GM12892 (cell line): ENCODE results near the gene TRAF7.
"Not testable (repeated sequence)": the region's sequence is repeated elsewhere in the genome, so short reads cannot be mapped to it uniquely, and the experiment has no call there.

Source experiments
- POLR2A ChIP-seq: IDR thresholded peaks from 2 replicates; pipeline ENCODE4 v1.6.1; 2011; ENCODE audit warnings: low read depth, low read length, control low read depth
- POLR2AphosphoS5 ChIP-seq: IDR thresholded peaks from 2 replicates; pipeline ENCODE4 v1.6.1; 2011; ENCODE audit warnings: low read depth, low read length, control low read depth
- TAF1 ChIP-seq: IDR thresholded peaks from 2 replicates; pipeline ENCODE4 v1.6.1; 2011; ENCODE audit warnings: low read depth, mild to moderate bottlenecking, control low read depth, low read length, borderline replicate concordance

GRCh38 chr16:2111412-2112335 lies 43.9 kb upstream of the TRAF7 start:
- not testable (repeated sequence) for TF ChIP-seq POLR2A, POLR2AphosphoS5, TAF1
